HepG2 (cell line): Measurements from ENCODE around the gene AHCYL2. TPM values are rescaled to one million over a fixed set of nuclear protein-coding genes. Genes with fewer than 3 reads are reported as not detected.
A peak's percentile ranks its signal among the peaks of the same experiment; 100 is the strongest.

Source experiments
- ATAC-seq: fragments of 200-7000 bp; cut with Tn5 transposase; 3 replicates; pipeline ENCODE4 v1.9.1; 2020; ENCODE audit warnings: mild to moderate bottlenecking, moderate library complexity
- BruUV-seq: library from RNA; stranded (reverse); fragments of 400-500 nt; replicated peaks from 2 replicates; lab custom pipeline; 2021; lab: Mats Ljungman, UMichigan
- CTCF ChIA-PET: fragments of 300-600 bp; formaldehyde crosslinking; extraction: SDS; loops from one replicate; lab custom pipeline; 2021; ENCODE audit warnings: low total read pairs, inconsistent platforms, low intra/inter-chr PET ratio; lab: Yijun Ruan, JAX
- POLR2A ChIA-PET: fragments of 350-600 bp; sonication (Branson Sonifier 250); formaldehyde crosslinking; loops from one replicate; lab custom pipeline; 2020; ENCODE audit warnings: antibody characterized with exemption, inconsistent platforms; lab: Yijun Ruan, JAX
- DNase-seq: peaks from one replicate; pipeline ENCODE4 v3.0.0-alpha.2; 2015; ENCODE audit warnings: low spot score
- FAIRE-seq: peaks from 3 replicates; lab custom pipeline; 2011; peaks lifted over from hg19 to GRCh38; lab: Jason Lieb, UNC
- H2AFZ ChIP-seq: one replicate; pipeline ENCODE4 v1.6.1; 2011; ENCODE audit warnings: low read length, inconsistent platforms
- H3K27ac ChIP-seq: fragments of 300-600 bp; 3 replicates; pipeline ENCODE4 v1.8.0; 2011; ENCODE audit warnings: mixed run types, mild to moderate bottlenecking, mixed read lengths, low read length, inconsistent platforms; ENCODE audit not compliant: insufficient read depth; ENCODE audit errors: extremely low read length
- H3K27me3 ChIP-seq, 2 experiments: fragments of 200-600 bp in 1 of 2; 2 replicates in 1 of 2; 3 replicates in 1 of 2; pipeline versions ENCODE4 v1.6.0 to v1.8.0; 2011; ENCODE audit warnings: low read length in 2 of 2, mild to moderate bottlenecking in 2 of 2, moderate library complexity in 2 of 2, inconsistent platforms in 1 of 2; ENCODE audit not compliant: insufficient read depth in 2 of 2, control insufficient read depth in 1 of 2
- H3K36me3 ChIP-seq, 2 experiments: fragments of 200-600 bp in 1 of 2; replicated peaks in 1 of 2; 2 replicates in 1 of 2; 3 replicates in 1 of 2; pipeline versions ENCODE4 v1.5.1 to v1.8.0; 2011; ENCODE audit warnings: low read length in 2 of 2, inconsistent platforms in 1 of 2; ENCODE audit not compliant: insufficient read depth in 2 of 2, control insufficient read depth in 1 of 2
- H3K4me1 ChIP-seq: 2 replicates; pipeline ENCODE4 v1.5.1; 2012; ENCODE audit warnings: low read length, inconsistent platforms; ENCODE audit not compliant: insufficient read depth
- H3K4me2 ChIP-seq: 2 replicates; pipeline ENCODE4 v1.6.0; 2011; ENCODE audit warnings: low read depth, low read length, inconsistent platforms
- H3K4me3 ChIP-seq, 3 experiments: fragments of 200-600 bp in 1 of 3; sonication (generic), shearing (Covaris generic) in 1 of 3; replicated peaks in 1 of 3; 2 replicates each; pipeline ENCODE4 v1.5.1; 2011 to 2016; ENCODE audit warnings: low read length in 3 of 3, inconsistent platforms in 2 of 3, low read depth in 2 of 3, mild to moderate bottlenecking in 2 of 3, control low read depth in 1 of 3, mixed read lengths in 1 of 3; ENCODE audit not compliant: insufficient read depth in 1 of 3
- H3K79me2 ChIP-seq: one replicate; pipeline ENCODE4 v1.6.1; 2011; ENCODE audit warnings: low read length, inconsistent platforms; ENCODE audit not compliant: insufficient read depth
- H3K9ac ChIP-seq: 2 replicates; pipeline ENCODE4 v1.6.0; 2011; ENCODE audit warnings: mild to moderate bottlenecking, low read depth, low read length, inconsistent platforms; ENCODE audit not compliant: insufficient read depth
- H3K9me3 ChIP-seq: 2 replicates; pipeline ENCODE4 v1.5.1; 2012; ENCODE audit warnings: mild to moderate bottlenecking, low read length
- H4K20me1 ChIP-seq: 2 replicates; pipeline ENCODE4 v1.6.0; 2011; ENCODE audit warnings: inconsistent platforms, mild to moderate bottlenecking, low read length, moderate library complexity; ENCODE audit not compliant: insufficient read depth
- CCAR2 ChIP-seq: fragments of 200-400 bp; formaldehyde crosslinking; optimal IDR thresholded peaks from 2 replicates; pipeline ENCODE3; 2018; ENCODE audit warnings: low read depth, mild to moderate bottlenecking, low read length, moderate library complexity
- MTERF4 ChIP-seq: sonication (generic); formaldehyde crosslinking; IDR thresholded peaks from 2 replicates; pipeline ENCODE4 v1.8.0; 2023; ENCODE audit warnings: mild to moderate bottlenecking, missing genetic modification reagents
- RFX1 ChIP-seq: fragments of 450-650 bp; IDR thresholded peaks from 2 replicates; pipeline ENCODE4 v1.6.1; 2017
- ZNF205 ChIP-seq: IDR thresholded peaks from 2 replicates; pipeline ENCODE4 v1.6.1; 2018; ENCODE audit warnings: missing biosample characterization, missing genetic modification reagents
- ZNF224 ChIP-seq: sonication (generic); formaldehyde crosslinking; IDR thresholded peaks from 2 replicates; pipeline ENCODE4 v1.5.0; 2020; ENCODE audit warnings: mild to moderate bottlenecking, missing genetic modification reagents
- ZNF317 ChIP-seq: sonication (generic); formaldehyde crosslinking; IDR thresholded peaks from 2 replicates; pipeline ENCODE4 v1.5.0; 2020; ENCODE audit warnings: mild to moderate bottlenecking, missing genetic modification reagents
- WGBS: methylation state at CpG from one replicate; pipeline ENCODE4 v1.1.6; 2017; ENCODE audit warnings: low lambda C conversion rate; 5-methylcytosine and 5-hydroxymethylcytosine counted together
- in situ Hi-C: cut with HindIII; loops from 2 replicates; pipeline ENCODE4 v1.10.0; 2017; ENCODE audit warnings: low pct_unique_long_range_greater_than_20kb; ENCODE audit not compliant: extremely low pct_ligation_motif_present
- intact Hi-C: fragments of 100-400 bp; cut with micrococcal nuclease; formaldehyde crosslinking; loops from one replicate; pipeline ENCODE4 v1.10.0; 2022; ENCODE audit not compliant: unreplicated experiment
- polyA plus RNA-seq, 8 experiments: library from polyadenylated mRNA; depleted of rRNA in 3 of 8; stranded (reverse) in 7 of 8; unstranded in 1 of 8; fragments of >200 nt; fragmentation: Illumina TruSeq in 4 of 8; extraction: Trizol in 4 of 8; gene quantifications; 2 replicates each; pipeline versions ENCODE4 v1.2.1 to v1.2.3, GENCODE V29; 2011 to 2016; ENCODE audit warnings: low read depth in 4 of 8, missing spikeins in 1 of 8, mixed read lengths in 1 of 8; ENCODE audit not compliant: insufficient read depth in 1 of 8
- total RNA-seq, 5 experiments: library from RNA; depleted of rRNA; stranded (reverse); fragments of >200 nt; fragmentation: Illumina TruSeq; extraction: Trizol; gene quantifications; 2 replicates each; pipeline ENCODE4 v1.2.3, GENCODE V29; 2016; ENCODE audit warnings: low read depth in 1 of 5

The AHCYL2 gene
- total and polyA plus RNA-seq, 2 of the 13 experiments (the other 11 are each of a cell fraction or from before 2014, with no cell fraction given) = 9.5 to 14.7 TPM

- H3K9me3 ChIP-seq = no peaks in the 10 kb centered on the region
- H3K4me1 ChIP-seq = no peaks in the 10 kb centered on the region
- no peak overlapping the region for H3K4me2 ChIP-seq
- FAIRE-seq (no peak), ATAC-seq (no peak), DNase-seq (no peak)
- in situ Hi-C loops = loop anchor here (5.0 kb wide), 1 partner anchor 97 kb away; no protein-coding TSS in a partner anchor
- H3K4me3 ChIP-seq = no peak overlapping the region
- ChIA-PET CTCF (no interaction called here), POLR2A (no interaction called here)
- H3K27me3 ChIP-seq = no peaks in the 10 kb centered on the region
- no peaks in the 10 kb centered on the region for H4K20me1 ChIP-seq
- WGBS = 91% methylated on average over 4 of the region's 4 CpGs
- TF ChIP-seq CCAR2 = no peak
- TF ChIP-seq ZNF224 (CRISPR knock-in tag) = no peak
- no peak for TF ChIP-seq ZNF317 (CRISPR knock-in tag)
- TF ChIP-seq ZNF205 (CRISPR knock-in tag) = no peak
- intact Hi-C loops = no loop called here
- H3K36me3 ChIP-seq = peaks cover 3 to 16% of the 10 kb centered on the region in 2 experiments; a peak in 4 of 5 replicates
- H3K9ac ChIP-seq = no peak overlapping the region
- H3K27ac ChIP-seq = no peak overlapping the region
- H2AFZ ChIP-seq = no peak overlapping the region
- no TSS peak for BruUV-seq
- no peaks in the 10 kb centered on the region for H3K79me2 ChIP-seq
Measured at GRCh38 chr7:129464194-129464593, 239.4 kb downstream of the AHCYL2 start.

DNA sequence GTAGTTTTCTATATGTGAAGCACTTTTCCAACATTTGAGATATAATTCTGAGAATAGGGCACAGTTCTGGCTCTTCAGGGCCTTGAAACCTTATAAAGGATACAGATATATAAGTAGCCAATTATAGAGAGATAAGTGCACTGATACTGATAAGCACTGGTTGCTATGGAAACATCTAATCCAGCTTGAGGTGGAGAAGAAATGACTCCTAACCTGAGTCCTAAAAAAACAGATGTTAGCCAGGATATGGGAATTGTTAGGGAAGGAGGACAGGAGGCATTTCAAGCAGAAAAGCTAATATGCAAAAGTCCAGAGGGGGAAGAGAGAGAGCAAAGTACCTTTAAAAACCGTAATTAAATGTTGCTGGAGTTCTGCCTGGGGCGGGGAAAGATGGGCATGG, 240.2 kb downstream of the AHCYL2 start:
- Histone ChIP-seq H3K36me3 (peaks cover 2 to 13% of the 10 kb centered on the region in 2 experiments; a peak in 3 of 5 replicates), H3K4me1 (no peaks in the 10 kb centered on the region), H3K27ac (no peak overlapping the region), H3K9me3 (no peaks in the 10 kb centered on the region), H3K4me3 (no peak overlapping the region), H3K27me3 (no peaks in the 10 kb centered on the region), H3K4me2 (no peak overlapping the region), H3K79me2 (no peaks in the 10 kb centered on the region), H4K20me1 (no peaks in the 10 kb centered on the region), H2AFZ (no peak overlapping the region), H3K9ac (no peak overlapping the region)
- no peak for ATAC-seq
- no TSS peak for BruUV-seq
- peak; percentile 15; the same call in 1 of the 2 replicates for TF ChIP-seq RFX1
- TF ChIP-seq MTERF4 (CRISPR knock-in tag) = no peak
- ChIA-PET CTCF (no interaction called here), POLR2A (no interaction called here)
- intact Hi-C loops = no loop called here
- in situ Hi-C loops = no loop called here
- no peak for DNase-seq
- no peak for FAIRE-seq
- 79% methylated on average over 2 of the region's 2 CpGs for WGBS
